Stimulated activated CD4-positive, alpha-beta T cell treated with anti-CD3 and anti-CD28 coated beads, Interleukin-4, amount 100 ng/mL, for 4 hours (primary cell): Measurements from ENCODE around the gene CLIC5.
A peak's percentile ranks its signal among the peaks of the same experiment; 100 is the strongest.

Experiments
- DNase-seq, 2 experiments: peaks; one replicate each; pipeline ENCODE4 v3.0.0-alpha.2; 2020

The CLIC5 gene

DNA sequence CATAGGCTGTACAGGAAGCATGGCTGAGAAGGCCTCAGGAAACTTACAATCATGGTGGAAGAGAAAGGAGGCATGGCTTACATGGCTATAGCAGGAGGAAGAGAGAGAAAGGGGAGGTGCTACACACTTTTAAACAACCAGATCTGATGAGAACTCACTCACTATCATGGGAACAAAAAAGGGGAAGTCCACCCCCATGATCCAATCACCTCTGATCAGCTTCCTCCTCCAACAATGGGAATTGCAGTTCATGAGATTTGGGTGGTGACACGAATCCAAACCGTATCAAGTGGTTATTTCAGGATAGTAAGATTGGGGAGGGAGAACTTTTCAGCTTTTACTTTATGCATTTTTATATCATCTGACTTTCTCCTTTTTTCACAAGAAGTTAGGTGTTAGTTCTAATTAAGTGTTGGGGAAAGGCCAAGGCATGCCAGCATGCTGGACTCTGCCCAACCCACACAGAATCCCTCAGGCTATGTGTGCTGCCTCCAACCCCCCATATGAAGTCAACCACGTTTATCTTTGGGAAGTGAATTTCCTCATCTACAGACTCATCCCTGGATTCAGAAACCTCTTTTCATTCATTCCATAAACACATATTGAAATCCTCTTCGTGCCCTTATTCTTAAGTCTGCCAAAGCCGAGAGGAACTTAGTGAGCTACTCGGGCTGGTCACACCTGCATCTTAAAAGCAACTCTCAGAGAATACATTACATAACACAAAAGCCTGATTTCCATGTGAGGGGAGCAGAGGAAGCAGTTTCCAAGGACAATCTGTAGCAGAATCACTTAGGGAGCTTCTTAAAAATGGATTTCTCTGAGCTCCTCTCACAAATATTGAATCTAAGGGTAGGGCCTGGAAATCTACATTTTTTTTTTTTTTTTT is 16.7 kb upstream of the CLIC5 start:
- no peak for DNase-seq

DNA sequence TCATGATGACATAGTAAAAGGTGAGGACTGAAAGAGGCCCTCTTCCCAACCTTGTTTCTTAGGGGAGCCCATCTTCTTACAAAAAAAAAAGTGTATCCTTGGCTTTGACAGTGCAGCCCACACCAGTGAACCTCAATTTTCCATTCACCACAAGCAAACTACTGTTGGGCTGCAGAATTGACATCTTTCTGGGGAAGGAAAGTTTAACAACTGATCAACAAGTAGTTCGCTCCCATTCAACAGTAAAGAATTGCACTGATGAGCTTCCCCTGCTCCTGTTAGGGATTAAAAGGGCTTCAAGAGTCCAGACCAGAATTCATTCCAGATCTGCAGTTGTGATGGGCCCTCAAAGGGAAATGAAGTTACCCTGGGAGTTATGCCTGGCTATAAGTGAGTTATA is 13.9 kb upstream of the CLIC5 start:
- no peak for DNase-seq

DNA sequence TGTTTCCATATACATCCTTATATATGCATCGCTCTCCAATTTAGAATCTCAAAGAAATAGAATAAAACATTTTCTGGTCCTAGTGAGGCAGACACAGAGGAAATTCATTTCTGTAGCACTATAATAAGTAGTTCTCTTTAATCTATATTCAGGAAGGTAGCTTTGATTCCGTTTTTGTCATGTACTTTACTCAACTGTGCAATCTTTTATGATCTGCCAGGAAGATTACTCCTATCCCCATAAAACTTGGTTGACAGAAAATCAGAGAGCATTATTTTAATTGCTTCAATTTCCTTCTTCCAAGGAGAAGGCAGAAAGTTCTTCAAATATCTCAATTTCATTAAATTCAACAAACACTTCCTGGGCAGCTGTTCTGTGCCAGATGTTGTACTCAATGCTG is 10.6 kb upstream of the CLIC5 start:
- no peak for DNase-seq

DNA sequence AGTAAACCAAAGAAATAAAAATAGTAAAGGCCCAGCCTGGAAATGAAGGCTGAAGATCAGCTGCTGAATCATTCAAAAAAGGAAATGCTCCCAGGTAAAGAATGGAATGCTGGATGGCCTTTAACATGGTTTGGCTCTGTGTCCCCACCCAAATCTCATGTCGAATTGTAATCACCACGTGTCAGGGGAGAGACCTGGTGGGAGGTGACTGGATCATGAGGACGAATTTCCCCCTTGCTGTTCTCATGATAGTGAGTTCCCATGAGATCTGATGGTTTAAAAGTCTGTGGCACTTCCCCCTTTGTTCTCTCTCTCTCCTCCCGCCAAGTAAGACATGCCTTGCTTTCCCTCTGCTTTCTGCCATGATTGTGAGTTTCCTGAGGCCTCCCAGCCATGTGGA is 9.9 kb upstream of the CLIC5 start:
- DNase-seq = no peak

DNA sequence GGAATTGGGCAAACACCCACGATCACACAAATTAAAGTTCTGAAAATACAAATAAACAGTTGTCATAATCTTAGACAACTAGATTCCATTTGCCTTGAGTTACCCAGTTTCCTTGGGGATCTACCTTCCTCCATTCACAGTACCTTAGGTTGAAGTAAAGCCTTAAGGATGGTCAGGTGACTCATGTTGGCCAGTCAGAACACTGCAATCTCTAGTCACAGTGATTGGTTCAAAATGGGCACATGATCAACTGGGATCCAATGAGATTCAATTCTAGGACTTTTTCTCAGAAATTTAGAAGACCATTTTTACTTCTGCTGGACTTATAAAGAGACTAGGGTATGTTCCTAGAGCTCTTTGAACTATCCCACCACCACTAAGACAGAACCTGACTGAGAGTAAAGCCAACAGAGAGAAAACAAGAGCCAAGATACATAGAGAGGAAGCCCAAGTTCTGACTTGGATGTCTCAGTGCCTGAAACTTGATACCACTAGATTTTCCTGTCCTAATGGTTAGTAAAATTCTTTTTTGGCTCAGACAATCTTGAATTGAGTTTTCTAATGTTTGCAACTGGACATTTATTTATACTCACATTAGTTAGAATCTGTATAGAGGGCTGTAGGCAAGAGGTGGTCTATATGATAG is 8.6 kb upstream of the CLIC5 start:
- DNase-seq = no peak

DNA sequence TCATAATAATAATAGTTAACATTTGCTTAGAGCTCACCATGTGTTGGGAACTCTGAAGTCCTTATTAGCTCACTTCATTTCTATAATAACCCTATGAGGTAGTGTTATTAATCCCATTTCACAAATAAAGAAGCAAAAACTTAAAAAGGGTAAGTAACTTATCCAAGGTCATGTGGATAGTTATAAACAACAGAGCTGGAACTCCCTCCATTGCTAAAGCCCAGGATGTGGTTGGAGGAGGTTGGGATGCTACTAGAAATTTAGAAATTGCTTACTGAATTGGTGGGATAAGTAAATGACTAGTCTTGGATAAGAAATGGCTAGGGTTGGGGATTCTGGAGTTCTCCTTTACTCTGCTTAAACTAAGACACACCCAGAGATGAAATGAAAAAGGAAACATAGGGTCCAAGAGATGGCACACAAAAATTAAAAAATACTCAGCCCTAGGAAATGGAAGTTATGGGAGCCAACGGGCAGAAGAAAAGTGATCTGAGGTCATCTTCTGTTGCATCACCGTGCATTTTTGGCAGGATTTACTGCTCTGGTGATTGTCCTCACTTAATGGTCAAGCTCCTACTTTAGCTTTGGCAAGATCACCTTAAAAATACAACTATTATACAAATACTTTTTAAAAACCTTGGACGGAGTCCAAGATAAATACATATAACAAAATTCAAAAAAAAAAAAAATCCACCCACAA is 7.7 kb upstream of the CLIC5 start:
- no peak for DNase-seq

DNA sequence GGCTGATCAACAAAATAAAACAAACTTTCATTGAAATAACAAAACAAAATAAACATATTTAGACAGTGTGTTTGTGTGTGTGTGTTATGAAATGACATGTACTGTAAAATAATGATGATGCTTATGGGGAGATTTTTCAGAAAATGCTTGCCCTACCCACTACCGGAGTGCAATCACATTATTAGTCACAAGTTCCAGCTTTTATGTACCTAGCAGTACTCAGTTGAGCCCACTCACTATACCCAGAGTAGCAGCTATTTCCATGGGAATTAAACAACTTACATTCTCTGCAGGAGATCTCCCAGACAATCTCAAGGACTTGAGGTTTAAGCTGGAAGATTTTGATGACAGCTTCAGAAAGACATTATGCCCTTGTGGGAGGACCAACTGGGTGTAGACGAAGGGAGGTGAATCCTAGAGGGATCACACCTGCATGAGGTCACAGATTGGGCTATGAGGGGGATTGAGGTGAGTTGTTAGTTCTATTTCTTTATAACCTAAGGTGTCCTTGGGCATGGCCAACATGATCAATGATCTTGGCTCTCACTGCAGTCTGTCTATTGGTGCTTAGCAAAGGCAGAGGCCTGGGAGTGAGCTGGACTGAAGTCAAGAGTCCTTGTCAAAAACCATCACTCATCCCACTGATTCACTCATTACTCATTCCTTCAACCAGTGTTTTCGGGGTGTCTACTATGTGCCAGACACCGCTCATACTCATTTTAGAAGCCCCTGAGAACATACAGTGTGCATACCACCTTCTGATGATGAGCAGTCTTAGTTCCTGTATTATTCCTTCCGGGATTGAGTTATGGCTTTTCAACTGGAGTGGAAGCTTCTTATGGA is 6.7 kb upstream of the CLIC5 start:
- no peak for DNase-seq

DNA sequence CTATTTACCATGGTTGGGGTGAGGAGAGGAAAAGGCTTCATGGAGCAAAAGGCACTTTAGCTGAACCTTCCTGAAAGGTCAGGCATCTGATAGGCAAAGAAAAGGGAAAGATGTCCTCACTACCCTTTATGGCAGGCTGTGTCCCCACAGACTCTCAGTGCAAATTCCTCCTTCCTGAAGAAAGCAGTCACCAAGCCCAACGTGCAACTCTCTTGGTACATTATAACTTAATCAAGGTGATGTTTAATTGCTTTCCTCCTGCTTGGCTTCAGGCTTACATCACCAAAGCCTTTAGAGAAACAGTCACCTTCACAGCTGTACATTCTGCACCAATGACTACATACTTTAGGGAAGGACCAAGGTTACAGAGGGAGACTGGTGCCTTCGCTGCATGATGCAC is 2.1 kb upstream of the CLIC5 start:
- no peak for DNase-seq

DNA sequence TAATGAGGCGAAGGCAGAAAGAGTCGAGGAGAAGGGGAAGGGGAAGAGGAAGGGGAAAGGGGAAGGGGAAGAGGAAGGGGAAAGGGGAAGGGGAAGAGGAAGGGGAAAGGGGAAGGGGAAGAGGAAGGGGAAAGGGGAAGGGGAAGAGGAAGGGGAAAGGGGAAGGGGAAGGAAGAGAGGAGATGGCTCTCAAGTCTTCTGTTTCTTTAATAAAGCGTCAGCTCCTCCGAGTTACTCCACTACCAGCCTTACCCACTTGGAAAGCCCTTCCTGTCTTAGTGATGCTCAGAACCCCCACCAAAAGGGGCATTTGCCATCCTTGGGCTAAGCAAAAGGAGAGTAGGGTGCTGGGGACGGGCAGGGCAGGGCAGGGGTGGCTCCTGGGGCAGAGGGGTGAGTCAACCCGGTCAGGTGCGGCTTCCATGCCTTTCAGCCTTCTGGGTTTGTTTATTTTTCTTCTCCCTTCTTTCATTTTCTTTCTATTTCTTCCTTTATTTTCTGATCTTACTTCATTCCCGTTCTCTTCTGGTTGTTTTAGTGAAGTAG is 476 bp upstream of the CLIC5 start:
- no peak for DNase-seq

DNA sequence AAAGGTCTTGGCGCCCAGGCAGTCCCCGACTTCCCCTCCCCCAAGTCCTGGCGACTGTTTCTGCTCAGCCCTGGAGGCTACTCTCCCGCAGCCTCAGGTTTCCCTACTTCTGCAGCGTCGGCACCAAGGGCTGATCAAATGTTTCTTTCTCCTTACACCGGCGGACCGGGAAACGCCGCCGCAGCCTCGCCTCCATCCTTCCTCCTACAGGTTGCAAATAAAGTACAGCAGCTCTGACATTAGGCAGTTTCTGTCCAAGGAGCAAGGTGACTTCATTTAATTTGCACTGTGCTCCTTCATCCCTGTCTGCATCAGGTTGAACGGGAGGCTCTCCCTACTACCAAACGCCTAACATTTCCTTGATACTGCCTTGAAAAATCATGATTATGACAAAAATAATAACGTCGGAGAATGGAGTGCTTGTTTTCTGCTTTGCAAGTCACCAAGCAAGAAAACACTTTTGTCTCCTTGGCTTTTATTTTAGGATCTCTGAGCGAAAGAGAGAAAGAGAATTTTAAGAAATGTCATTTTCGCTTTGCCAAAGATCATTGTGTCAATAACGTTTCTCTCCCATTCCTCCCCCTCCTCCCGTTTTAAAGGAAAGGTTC is 1.0 kb downstream of the CLIC5 start:
- DNase-seq = peak in 1 of 2 experiments; percentile 6

DNA sequence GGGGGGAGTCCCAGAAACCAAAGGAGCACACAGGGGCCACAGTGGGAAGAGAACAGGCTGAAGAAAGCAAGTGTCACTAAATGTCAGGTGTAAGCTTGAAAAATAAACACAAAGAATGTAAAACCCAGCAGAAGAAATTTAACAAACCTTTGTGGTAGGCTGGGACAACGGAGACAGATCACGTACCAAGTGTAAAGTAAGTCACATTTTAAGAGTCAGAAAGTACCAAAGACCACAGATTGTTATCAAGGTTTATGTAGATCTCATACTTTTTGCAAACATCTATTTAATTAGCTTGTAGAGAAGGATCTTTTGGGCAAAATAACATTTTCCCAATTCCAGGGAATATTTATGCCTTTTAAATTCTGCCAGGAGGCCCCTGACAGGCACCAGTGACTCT is 1.6 kb downstream of the CLIC5 start:
- DNase-seq = no peak

DNA sequence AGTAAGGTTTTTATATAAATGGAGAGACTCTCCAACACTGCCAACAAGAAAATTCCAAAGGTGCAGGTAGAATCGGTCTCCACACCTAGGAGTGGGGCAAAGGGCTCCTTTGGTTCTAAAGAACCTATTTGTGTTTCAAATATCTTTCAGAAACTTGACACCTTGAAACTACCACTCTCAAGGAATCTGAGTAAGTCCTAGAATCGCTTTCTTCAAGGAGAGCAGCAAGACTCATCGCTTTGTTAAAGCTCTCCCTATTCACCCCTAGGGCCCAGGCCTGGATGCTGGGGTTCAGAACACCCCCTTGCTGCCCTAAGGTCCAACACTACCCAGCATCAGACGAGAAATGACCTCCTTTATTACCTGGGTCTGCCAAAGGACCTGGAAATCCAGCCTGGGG is 2.0 kb downstream of the CLIC5 start:
- no peak for DNase-seq

DNA sequence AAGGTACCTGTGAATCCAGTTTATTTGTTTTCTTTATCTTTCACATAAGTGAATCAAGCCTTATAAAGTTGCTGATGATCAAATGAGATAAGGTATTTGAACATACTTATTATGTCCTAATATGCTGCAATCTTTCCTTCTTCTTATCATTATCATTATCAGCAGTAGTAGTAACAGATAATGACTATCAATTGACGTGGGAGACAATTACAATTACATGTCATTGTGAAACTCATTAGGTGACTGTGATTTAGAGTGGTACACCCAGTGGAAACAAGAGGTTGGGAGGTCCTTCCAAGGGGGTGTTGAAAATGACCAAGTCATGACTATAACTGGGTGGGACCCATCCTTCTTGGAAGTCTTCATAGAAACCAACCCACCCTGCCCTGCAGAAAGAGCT is 2.8 kb downstream of the CLIC5 start:
- no peak for DNase-seq

DNA sequence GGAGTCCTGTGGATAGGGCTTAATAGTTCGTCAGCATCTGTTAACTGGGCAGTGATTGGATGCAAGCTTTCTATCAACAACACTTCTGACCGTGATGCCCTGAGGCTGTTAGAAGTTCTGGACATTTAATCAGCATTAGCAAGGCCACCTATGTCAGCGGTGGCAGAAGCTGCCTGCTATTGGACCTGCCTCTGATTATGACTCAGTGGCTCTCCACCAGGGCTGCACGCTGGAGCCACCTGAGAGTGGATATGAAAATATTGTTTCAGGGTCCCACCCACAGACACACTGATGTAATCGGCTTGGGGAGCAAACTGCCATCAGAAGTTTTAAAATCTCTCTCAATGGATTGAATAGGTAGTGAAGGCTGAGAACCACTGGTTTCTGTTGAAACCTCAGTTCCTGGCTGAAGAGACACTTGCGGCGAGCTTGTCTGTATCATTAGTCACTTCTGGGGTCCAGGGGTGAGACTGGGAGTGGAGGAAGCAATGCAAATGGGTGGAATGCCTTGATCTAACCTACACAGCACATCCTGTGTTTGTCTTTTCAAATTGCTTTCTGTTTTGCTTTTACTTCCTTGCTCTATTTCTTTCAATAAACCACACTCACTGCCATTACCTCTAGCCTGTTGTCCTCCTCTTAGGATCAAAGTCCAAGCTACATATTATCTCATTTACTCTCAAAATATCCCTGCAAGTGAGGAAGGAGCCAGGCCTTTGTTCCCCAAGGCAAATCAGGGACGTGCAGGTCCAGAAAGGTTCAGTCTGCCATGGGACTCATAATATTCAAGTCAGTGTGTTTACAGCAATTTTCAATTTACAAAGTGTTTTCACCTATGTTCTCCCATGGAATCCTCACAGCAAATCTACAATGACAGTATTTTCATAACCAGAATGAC is 4.2 kb downstream of the CLIC5 start:
- peak; percentile 27 to 64 for DNase-seq

DNA sequence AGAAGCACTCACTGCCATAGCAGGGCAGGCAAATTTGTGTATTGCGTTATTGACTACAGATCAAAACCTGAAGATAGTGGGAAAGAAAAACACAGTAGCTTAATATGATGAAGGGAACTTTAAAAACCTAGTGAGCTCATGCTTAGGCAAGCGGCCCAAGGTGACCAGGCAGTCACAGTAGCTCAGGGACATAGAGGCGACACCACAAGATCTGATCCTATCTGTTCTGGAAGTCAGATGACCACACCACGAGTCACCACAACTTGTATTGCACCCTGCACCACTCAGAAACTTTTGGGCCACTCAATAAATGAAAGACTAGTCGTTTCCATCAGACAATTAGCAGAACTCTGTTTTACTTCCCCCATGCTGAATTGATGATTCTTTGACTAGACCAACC is 4.9 kb downstream of the CLIC5 start:
- DNase-seq = no peak

DNA sequence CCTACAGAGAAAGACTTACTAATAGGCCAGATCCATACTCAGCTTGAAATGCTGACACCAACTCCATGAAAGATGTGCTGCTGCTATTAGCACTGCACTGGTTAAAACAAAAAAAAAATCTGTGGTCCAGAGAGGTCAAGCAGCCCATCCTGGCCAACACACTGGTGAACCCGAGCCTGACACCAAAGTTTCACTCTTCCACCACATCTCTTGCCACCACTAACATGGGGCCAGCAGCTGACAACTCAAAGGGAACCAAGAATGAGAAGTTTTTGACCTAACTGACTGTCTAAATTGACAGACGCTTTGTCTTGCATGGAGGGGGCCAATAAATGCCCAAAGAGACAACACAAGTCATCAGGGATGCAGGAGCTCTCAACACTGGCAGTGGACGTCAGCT is 5.4 kb downstream of the CLIC5 start:
- no peak for DNase-seq

DNA sequence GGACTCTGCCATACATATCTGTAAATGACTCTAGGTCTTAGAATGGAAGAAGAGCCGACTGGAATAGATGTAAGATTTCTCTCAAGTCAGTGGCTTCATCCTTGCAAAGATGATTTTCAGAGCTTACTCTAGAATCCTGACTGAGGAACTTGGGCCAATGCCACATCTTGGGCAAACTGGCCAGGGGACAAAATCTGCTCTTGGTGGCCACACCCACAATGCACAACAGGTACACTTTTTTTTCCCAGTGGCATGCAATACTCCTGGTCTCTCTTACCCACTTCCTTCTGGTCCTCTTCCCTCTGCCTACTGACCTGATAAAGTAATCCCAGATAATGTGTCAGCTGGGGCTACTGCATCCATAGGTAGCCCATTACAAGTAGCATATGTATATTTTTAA is 13.4 kb downstream of the CLIC5 start:
- DNase-seq = no peak

DNA sequence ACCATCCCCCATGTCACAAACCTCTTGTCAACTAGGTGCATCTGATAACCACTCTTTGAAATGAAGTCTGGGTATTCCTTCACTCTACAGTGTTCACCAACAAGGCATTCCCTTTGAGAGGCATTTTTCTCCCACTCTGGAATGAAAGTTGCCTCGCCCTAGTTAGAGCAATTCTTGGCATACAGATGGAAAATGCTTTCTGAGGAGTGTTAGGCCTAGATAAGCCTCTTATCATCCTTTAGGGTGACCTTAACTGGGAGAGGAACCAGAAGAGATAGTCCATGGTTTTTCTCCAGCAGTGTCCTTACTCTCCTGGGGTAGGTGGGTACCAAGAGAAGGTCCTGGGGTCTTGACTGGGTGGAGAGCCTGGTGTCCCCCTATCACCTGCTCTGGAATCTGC is 14.8 kb downstream of the CLIC5 start:
- DNase-seq = no peak

DNA sequence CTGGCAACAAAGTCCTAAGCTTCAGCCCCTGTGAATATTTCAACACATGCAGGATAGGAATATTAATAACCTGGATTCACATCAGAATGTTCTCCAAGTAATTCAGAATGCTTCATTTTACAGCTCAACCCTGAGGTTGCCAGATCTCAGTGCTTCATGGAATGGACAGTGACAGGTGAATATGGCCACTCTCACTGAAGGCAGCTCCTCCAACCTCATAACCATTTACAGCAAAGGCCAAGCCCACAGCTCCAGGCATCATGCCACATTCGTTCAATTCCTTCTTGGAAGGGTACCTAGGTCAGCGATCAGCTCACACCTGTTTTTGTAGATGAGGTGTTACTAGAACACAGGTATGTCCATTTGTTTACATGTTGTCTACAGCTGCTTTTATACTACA is 17.1 kb downstream of the CLIC5 start:
- DNase-seq = no peak

DNA sequence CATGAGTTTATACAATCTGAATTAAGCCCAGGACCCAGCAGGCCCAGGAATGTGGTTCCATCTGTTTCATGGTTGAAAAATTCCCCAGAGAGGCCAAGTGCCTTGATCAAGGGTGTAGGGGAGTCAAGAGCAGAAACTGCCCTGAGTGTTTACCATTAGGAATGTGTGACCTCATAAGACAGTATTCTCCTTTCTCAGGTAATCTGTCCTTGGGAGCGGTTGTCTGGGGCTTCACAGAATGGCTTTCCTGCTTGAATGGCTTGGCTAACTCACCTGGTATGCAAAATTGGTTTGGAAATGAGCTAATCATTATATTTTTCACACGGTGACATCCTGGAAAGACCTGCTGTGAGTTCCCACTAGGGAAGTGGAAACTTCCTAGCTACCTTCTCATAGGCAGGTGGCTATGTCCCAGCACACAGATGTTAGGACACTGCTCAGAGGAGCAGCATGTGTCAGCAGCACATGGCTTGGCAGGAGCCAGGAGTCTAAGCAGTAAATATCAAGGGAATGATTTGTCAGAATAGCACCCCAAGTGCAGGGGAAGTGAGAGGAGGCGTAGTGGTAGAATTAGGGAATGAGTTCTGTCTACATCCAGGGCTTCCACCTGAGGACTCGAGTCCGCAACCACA is 17.7 kb downstream of the CLIC5 start:
- no peak for DNase-seq

DNA sequence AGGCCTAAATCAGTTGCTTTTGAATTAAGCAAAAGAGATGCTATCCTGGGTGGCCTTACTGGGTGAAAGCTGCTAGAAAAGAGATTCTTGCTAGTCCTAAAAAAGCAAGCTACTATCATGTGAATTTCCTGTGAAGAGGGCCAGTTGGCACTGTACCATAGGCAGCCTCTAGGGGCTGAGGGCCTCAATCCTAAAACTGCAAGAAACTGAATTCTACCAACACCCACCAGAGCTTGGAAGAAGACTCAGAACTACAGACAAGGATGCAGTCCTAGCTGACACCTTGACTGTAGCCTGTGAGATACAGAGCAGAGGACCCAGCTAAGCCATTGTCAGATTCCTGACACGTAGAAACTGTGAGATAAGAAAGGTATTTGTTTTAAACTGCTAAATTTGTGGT is 24.5 kb downstream of the CLIC5 start:
- DNase-seq = no peak
